HG02623 (cell line): ENCODE data around the gene JUNB.

Experiments used
- ATAC-seq: cut with Tn5 transposase; IDR thresholded peaks from one replicate; pipeline ENCODE4 v1.9.1; 2021; ENCODE audit warnings: moderate library complexity; ENCODE audit not compliant: unreplicated experiment

The JUNB gene

DNA sequence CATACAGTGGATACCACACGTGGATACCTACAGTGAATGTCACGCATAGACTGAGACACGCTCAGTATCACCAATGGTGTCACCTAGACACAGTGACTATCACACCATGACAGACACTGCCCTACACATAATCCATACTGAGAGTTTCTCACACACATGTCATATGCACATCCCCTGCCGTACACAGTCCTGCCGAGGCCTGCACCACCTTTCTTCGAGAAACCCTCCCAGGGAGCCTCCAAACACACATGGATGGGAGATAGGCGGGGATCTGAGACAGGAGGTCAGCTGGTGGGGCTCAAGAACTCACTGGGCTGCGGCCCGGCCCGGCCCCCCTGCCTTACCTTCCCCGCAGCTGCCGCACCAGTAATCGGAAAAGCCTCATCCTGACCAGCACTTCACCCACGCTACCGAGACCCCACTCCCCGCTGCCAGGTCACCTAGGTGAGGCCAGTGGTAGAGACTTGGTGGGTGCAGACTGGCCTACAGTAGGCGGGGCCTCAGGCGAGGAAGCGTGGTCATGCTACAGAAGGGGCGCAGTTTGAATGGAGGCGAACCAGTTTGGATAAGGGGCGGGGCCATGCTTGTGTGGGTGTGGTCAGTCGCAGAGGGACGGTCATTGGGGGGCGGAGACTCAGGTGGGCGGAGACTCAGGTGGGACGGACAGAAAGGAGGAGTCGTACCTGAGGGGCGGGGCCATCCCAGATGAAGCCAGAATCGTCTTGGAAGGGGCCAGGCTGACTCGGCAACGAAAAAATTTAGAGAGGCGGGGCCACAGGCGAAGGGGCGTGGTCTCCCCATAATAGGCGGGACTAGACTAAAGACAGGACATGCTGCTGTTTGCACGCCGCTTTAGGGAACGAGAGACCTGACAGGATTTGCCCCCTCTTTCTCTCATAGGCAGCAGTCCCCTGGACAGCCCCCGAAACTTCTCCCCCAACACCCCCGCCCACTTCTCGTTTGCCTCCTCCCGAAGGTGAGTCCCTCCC is 49.1 kb downstream of the JUNB start:
- no peak for ATAC-seq

DNA sequence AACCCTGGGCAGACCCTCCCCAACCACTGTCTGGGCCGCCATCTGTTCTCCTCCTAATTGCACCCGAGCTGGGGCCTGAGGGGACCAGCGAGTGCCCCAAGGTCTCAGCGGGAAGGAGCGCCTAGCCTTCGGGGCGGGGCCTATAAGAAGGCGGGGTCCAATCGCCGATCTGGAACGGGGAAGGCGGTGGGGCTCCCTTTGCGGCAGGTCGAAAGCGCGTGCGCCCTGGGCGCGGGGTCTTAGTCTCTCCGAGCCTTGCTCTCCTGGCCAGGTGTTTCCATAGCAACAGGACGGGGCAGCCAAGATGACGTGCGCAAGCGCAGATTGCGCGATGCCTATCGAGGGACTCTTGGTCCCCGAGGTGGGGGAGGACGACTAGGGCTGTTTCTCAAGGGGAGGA is 49.8 kb downstream of the JUNB start:
- no peak for ATAC-seq

DNA sequence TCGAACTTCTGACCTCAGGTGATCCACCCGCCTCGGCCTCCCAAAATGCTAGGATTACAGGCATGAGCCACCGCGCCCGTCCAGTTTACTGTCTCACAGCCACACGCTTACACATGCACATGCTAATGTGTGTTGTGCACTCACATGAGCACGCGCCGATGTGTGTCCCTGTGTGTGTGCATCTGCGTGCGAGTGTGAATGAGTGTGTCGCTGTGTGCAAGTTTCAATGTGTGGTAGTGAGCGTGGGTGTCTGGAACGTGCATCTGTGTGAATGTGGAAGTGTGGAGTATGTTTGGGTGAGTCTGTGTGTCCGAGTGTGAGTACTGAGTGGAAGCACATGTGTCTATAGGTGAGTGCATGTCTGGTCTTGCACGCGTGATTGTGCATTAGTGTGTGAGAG is 51.2 kb downstream of the JUNB start:
- no peak for ATAC-seq
